PC-9 (cell line): ENCODE measurements around the gene TUBA8. TPM values are rescaled to one million over a fixed set of nuclear protein-coding genes. Genes with fewer than 3 reads are reported as not detected.

Experiments used
- BruUV-seq: library from RNA; stranded (reverse); fragments of 400-500 nt; replicated peaks from 2 replicates; lab custom pipeline; 2021; lab: Mats Ljungman, UMichigan
- CTCF ChIA-PET: fragments of 300-600 bp; sonication (Branson Sonifier 250); formaldehyde crosslinking; loops from one replicate; lab custom pipeline; 2022; ENCODE audit warnings: antibody characterized with exemption; lab: Charles Lee
- POLR2A ChIA-PET: fragments of 300-600 bp; sonication (Branson Sonifier 250); formaldehyde crosslinking; loops from one replicate; lab custom pipeline; 2022; ENCODE audit warnings: antibody characterized with exemption; ENCODE audit not compliant: unreplicated experiment; lab: Charles Lee
- DNase-seq, 2 experiments: peaks; one replicate each; pipeline versions ENCODE4 v3.0.0 to v3.0.0-alpha.2; 2015 to 2022; ENCODE audit warnings: mixed read lengths in 1 of 2
- H2AFZ ChIP-seq: fragments of 200-600 bp; sonication (generic); 2 replicates; pipeline ENCODE4 v1.8.1; 2017; ENCODE audit warnings: antibody characterized with exemption
- H3F3A ChIP-seq: fragments of 200-600 bp; sonication (generic); 2 replicates; pipeline ENCODE4 v1.8.1; 2017; ENCODE audit warnings: antibody characterized with exemption, mild to moderate bottlenecking, low read depth; ENCODE audit not compliant: insufficient read depth
- H3K27ac ChIP-seq: fragments of 200-600 bp; sonication (generic); 2 replicates; pipeline ENCODE4 v1.6.1; 2016; ENCODE audit warnings: mixed run types
- H3K27me3 ChIP-seq: fragments of 200-600 bp; sonication (generic); 2 replicates; pipeline ENCODE4 v1.6.1; 2016; ENCODE audit warnings: low read depth, mixed run types; ENCODE audit not compliant: insufficient read depth
- H3K36me3 ChIP-seq: fragments of 200-600 bp; sonication (generic); 2 replicates; pipeline ENCODE4 v1.6.1; 2016; ENCODE audit warnings: low read depth, mixed run types
- H3K4me1 ChIP-seq: fragments of 200-600 bp; sonication (generic); replicated peaks from 2 replicates; pipeline ENCODE4 v1.6.1; 2016; ENCODE audit warnings: mixed run types; ENCODE audit not compliant: insufficient read depth
- H3K4me2 ChIP-seq: fragments of 200-600 bp; sonication (generic); 2 replicates; pipeline ENCODE4 v1.6.1; 2017; ENCODE audit warnings: mixed run types
- H3K4me3 ChIP-seq: fragments of 200-600 bp; sonication (generic); 2 replicates; pipeline ENCODE4 v1.6.1; 2016; ENCODE audit warnings: mixed run types
- H3K79me2 ChIP-seq: fragments of 200-600 bp; sonication (generic); 2 replicates; pipeline ENCODE4 v1.6.1; 2017; ENCODE audit warnings: low read depth, mixed run types
- H3K9me2 ChIP-seq: fragments of 200-600 bp; sonication (generic); 2 replicates; pipeline ENCODE4 v1.8.1; 2017; ENCODE audit warnings: mild to moderate bottlenecking; ENCODE audit not compliant: insufficient read depth
- H3K9me3 ChIP-seq: fragments of 200-600 bp; sonication (generic); 2 replicates; pipeline ENCODE4 v1.8.1; 2016; ENCODE audit warnings: low read depth; ENCODE audit not compliant: insufficient read depth
- H4K20me1 ChIP-seq: fragments of 200-600 bp; sonication (generic); 2 replicates; pipeline ENCODE4 v1.8.1; 2017; ENCODE audit not compliant: insufficient read depth
- CTCF ChIP-seq: fragments of 200-600 bp; sonication (generic); conservative IDR thresholded peaks from 2 replicates; pipeline ENCODE4 v1.6.1; 2017; ENCODE audit warnings: mixed run types, antibody characterized with exemption, mild to moderate bottlenecking, moderate library complexity
- EZH2 ChIP-seq: fragments of 200-600 bp; sonication (generic); IDR thresholded peaks from 2 replicates; pipeline ENCODE4 v1.8.0; 2017; ENCODE audit warnings: antibody characterized with exemption, low read depth
- intact Hi-C: fragments of 100-400 bp; cut with micrococcal nuclease; formaldehyde crosslinking; loops from one replicate; pipeline ENCODE4 v1.10.0; 2022; ENCODE audit not compliant: unreplicated experiment
- total RNA-seq: library from RNA; stranded (reverse); gene quantifications from 2 replicates; pipeline ENCODE4 v1.2.3, GENCODE V29; 2021

TUBA8 gene
- total RNA-seq, 1 experiment from 2014 or later = 0.72 TPM

DNA sequence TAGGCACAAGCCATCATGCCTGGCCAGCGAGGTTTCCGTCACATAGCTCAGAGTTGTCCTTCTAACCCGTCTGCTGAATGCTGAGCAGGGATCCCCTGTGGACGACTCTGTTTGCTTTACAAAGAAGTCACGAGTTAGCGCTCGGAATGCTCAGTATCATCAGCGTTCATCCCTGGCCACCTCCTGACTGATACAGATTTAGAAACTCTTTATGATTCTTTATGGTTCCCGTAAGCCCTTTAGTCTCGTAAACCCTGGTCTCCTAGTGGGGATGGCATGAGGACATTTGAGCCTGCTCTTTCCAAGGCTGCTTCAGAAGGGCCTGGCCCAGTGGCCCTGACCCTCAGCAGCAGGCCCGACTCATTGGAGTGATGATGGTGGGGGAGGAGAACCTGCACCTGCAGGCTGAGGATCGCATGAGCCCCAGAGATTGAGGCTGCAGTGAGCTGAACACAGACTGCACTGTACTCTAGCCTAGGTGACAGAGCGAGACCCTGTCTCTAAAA, 23.2 kb upstream of the TUBA8 start:
- ChIA-PET POLR2A (no interaction called here), CTCF (no interaction called here)
- no peak overlapping the region for H3K4me3 ChIP-seq
- H3K27ac ChIP-seq = no peak overlapping the region
- H4K20me1 ChIP-seq = no peaks in the 10 kb centered on the region
- H3F3A ChIP-seq = no peaks in the 10 kb centered on the region
- H2AFZ ChIP-seq = no peak overlapping the region
- no peaks in the 10 kb centered on the region for H3K9me3 ChIP-seq
- no peaks in the 10 kb centered on the region for H3K79me2 ChIP-seq
- no peaks in the 10 kb centered on the region for H3K4me1 ChIP-seq
- no peak overlapping the region for H3K4me2 ChIP-seq
- H3K9me2 ChIP-seq = no peaks in the 10 kb centered on the region
- no peak for DNase-seq
- intact Hi-C loops = no loop called here
- TF ChIP-seq EZH2 (no peak), CTCF (no peak)
- no peaks in the 10 kb centered on the region for H3K27me3 ChIP-seq
- H3K36me3 ChIP-seq = no peaks in the 10 kb centered on the region; the same call in 1 of the 2 replicates
- BruUV-seq = no TSS peak

DNA sequence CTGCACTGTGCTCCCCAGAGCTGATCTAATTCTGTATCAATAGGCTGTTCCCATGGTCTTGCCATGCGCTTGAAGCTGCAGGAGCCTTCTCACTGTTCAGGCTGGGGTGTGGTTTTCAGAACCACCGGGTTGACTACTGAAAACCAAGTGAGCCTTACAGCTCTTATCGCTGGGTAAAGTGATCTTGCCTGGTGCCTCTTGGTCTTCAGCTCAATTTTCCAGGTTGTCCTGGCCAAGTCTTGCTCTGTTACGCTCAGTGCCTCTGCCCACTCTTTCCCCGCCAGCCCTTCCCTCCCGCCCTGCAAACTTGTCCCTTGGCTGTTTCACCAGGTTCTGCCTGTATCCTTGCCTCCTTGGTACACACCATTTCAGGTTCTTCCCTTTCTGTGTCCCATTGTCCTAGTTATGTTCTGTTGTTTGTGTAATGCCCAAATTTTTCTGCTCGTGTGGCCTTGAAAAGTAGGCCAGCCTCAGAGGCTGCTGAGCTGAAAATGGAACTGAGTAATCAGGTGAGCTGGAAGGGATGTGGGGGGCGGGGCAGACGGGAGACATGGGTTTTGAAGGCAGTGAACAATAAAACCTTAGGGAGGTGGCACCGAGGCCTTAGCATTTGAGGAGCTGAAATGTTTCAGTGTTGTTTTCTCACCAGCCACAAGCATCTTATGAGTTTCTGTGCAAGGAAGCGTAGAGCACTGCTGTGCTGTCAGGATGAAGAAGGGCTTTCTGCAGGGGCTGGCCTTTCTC, 21.6 kb upstream of the TUBA8 start:
- no peak overlapping the region for H2AFZ ChIP-seq
- no peaks in the 10 kb centered on the region for H3K4me1 ChIP-seq
- H3K36me3 ChIP-seq = no peaks in the 10 kb centered on the region
- H4K20me1 ChIP-seq = no peaks in the 10 kb centered on the region
- H3F3A ChIP-seq = no peaks in the 10 kb centered on the region
- BruUV-seq = no TSS peak
- no peak for DNase-seq
- no peaks in the 10 kb centered on the region for H3K9me2 ChIP-seq
- H3K4me2 ChIP-seq = no peak overlapping the region
- H3K27ac ChIP-seq = no peak overlapping the region
- no peaks in the 10 kb centered on the region for H3K27me3 ChIP-seq
- intact Hi-C loops = no loop called here
- ChIA-PET POLR2A (no interaction called here), CTCF (no interaction called here)
- no peak for TF ChIP-seq EZH2
- no peak for TF ChIP-seq CTCF
- no peaks in the 10 kb centered on the region for H3K79me2 ChIP-seq
- H3K9me3 ChIP-seq = no peaks in the 10 kb centered on the region
- H3K4me3 ChIP-seq = no peak overlapping the region

DNA sequence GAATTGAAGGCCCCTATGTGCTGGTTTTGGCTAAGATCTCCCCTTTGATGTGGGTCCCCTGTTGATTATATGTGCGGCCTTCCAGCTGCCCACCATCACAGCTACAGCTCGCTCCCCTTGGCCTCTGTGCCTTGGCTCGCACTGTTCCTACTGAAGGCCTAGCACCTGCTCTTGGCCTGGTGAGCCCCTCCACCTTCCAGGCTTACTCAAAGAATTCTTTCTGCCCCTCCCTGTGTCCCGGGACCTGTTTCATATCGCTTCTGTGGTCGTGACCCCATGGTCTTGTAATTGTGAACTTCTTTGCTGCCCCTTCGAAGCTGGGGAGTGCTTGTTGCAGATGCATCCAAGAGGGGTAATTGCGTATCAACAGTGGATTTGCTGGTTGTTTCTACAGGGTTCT, 20.3 kb upstream of the TUBA8 start:
- Histone ChIP-seq H3F3A (no peaks in the 10 kb centered on the region), H3K4me3 (no peak overlapping the region), H3K27me3 (no peaks in the 10 kb centered on the region), H3K79me2 (no peaks in the 10 kb centered on the region), H3K9me2 (no peaks in the 10 kb centered on the region), H3K27ac (no peak overlapping the region), H3K4me2 (no peak overlapping the region), H3K4me1 (no peaks in the 10 kb centered on the region), H3K9me3 (no peaks in the 10 kb centered on the region), H2AFZ (no peak overlapping the region), H4K20me1 (no peaks in the 10 kb centered on the region), H3K36me3 (no peaks in the 10 kb centered on the region)
- BruUV-seq = no TSS peak
- intact Hi-C loops = no loop called here
- no peak for DNase-seq
- ChIA-PET CTCF (no interaction called here), POLR2A (no interaction called here)
- TF ChIP-seq EZH2 (no peak), CTCF (no peak)
